Activated gamma-delta T cell treated with Interleukin-2 at 50 U/mL for 16 hours (primary cell): Measurements from ENCODE around the gene CHM.
"Not testable (repeated sequence)": the region's sequence is repeated elsewhere in the genome, so short reads cannot be mapped to it uniquely, and the experiment has no call there.

Source experiments
- DNase-seq: peaks from one replicate; pipeline ENCODE4 v3.0.0-alpha.2; 2020

The CHM gene

DNA sequence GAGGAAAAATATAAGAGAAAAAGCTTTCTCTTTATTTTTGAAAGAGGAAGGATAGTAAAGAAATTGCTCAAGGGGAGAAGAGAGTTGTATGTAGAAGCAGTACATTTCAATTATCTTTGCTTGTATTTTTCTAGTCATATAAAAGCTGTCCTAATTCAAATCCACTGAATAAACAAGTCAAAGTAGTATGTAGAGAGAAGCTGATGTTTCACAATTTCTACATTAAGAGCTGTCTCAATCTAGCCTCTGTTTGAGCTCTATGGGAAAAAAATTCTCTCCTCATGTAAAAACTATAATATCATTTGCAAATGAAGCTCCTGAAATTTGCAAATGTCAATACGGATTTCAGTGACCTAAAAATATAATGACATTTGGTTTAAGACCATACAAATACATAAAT, 52.6 kb downstream of the CHM start:
- DNase-seq = no peak

GRCh38 chrX:85994228-85994627, 53.1 kb downstream of the CHM start:
- DNase-seq = no peak

- DNase-seq = no peak
These were observed 53.7 kb downstream of the CHM start for GRCh38 chrX:85993539-85994197.

DNA sequence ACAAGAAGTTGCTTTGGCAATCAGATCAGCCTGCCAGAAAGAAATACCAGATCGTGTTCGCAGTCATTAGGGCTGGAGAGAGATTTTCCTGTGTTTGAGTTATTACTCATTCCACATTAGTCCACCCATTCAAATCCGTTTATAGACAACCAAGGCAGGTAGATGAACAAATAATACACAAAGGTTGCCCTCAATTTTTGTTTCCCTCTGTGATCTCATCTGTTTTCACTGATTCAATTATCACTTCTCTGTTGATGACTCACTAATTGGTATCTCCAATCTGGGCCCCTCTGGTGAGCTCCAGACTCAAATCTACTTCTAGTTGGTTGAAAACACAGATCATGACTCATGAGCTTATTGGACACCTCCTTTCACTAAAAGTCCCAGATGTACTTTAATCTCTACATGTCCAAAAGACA, 54.5 kb downstream of the CHM start:
- no peak for DNase-seq

DNA sequence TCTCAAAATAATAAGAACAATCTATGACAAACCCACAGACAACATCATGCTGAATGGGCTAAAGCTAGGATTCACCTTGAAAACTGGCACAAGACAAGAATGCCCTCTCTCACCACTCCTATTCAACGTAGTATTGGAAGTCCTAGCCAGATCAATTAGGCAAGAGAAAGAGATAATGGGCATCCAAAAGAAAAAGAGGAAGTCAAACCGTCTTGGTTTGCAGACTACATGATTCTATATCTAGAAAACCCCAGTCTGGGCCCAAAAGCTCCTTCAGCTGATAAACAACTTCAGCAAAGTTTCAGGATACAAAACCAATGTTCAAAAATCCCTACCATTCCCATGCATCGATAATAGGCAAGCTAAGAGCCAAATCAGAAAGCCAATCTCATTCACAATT, 59.0 kb downstream of the CHM start:
- no peak for DNase-seq

GRCh38 chrX:85980286-85980685, 67.1 kb downstream of the CHM start:
- DNase-seq = no peak

DNA sequence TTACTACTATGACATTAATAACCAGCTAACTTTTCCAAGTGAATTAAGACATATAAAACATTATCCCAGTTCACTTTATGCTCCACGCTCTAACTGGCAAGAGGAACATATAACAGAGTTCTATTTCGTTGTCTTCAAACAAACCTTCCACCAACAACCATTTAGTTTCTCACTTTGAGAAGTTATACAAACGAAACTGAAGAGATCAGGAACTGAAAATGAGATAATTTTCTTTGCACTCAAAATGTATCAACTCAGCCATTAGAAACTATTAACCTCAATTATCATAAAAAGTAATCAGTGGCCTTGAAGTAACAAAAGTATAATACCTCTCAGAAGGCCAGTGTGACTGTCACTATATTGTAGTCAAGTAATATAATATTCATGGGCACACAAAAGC, 70.1 kb downstream of the CHM start:
- DNase-seq = no peak

DNA sequence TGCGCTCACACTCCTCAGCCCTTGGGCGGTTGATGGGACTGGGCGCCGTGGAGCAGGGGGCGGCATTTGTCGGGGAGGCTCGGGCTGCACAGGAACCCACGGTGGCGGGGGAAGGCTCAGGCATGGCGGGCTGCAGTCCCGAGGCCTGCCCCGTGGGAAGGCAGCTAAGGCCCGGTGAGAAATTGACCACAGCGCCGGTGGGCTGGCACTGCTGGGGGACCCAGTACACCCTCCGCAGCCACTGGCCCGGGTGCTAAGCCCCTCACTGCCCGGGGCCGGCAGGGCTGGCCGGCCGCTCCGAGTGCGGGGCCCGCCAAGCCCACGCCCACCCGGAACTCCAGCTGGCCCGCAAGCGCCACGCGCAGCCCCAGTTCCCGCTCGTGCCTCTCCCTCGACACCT, 75.0 kb downstream of the CHM start:
- not testable (repeated sequence) for DNase-seq

GRCh38 chrX:85964744-85965143, 82.6 kb downstream of the CHM start:
- DNase-seq = no peak

DNA sequence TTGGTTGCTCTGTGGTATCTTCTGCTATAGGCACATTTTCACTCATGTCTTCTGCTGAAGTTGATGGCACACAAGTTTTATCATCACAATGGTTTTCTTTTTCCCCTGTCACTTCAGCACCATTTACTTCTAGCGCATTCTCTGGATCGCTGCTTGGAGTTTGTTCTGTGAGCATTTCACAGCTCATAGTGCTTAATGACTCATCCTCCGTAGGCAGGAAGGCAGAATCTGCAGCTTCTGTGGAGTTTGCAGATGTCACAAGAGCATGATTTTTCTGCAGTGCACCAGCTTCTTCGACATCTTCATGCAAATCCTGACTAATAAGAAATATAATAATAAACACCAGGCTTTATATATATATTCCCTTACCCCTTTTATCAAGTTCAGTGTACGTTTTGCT, 83.6 kb downstream of the CHM start:
- no peak for DNase-seq

DNA sequence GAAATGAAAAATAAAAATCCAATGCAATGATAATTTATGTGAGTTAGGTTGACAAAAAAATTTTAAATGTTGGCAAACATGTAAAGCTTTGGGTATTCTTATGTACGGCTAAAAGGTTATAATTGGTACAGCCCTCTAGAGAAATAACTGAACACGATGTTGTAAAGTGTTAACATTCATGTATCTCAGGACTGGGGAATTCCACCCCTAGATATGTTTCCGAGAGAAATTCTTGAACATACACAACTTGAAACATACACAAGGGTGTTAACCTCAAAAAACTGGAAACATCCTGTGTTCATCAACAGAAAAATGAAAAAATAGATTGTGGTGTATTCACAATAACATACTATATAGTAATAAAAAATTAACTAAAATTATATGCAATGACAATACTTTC, 91.8 kb downstream of the CHM start:
- no peak for DNase-seq

DNA sequence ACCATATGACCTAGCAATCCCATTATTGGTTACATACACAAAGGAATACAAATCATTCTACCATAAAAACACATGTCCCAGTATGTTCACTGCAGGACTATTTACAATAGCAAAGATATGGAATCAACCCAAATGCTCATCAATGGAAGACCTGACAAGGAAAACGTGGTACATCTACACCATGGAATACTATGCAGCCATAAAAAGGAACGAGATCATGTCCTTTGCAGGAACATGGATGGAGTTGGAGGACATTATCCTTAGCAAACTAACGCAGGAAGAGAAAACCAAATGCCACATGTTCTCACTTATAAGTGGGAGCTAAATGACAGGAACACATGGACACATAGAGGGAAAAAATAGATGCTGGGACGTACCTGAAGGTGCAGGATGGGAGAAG, 102.6 kb downstream of the CHM start:
- not testable (repeated sequence) for DNase-seq

GRCh38 chrX:85941275-85941674, 106.1 kb downstream of the CHM start:
- DNase-seq = no peak

- DNase-seq = not testable (repeated sequence)
These were observed 107.4 kb downstream of the CHM start for GRCh38 chrX:85939942-85940341.

DNA sequence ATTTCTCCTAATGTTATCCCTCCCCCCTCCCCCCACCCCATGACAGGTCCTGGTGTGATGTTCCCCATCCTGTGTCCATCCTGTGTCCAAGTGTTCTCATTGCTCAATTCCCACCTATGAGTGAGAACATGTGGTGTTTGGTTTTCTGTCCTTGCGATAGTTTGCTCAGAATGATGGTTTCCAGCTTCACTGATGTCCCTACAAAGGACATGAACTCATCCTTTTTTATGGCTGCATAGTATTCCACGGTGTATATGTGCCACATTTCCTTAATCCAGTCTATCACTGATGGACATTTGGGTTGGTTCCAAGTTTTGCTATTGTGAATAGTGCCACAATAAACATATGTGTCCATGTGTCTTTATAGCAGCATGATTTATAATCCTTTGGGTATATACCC, 113.0 kb downstream of the CHM start:
- DNase-seq = not testable (repeated sequence)

DNA sequence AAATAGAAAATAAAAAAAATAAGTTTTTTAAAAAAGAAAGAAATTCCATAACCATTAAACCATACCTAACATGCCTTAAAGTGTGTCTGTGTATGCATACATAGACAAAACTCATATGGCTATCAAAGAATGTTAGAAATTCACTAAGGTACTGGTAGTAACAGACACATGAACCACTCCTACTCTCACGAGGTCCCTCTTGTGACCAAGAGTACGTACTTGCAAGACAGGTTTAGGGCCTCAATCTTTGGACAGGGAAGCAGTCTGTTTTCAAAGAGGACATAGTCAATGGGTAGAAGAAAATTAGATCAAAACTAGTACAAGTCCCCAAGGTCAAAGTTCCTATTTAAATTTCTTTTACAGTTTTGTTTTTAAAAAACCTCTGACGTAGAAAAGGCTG, 117.3 kb downstream of the CHM start:
- no peak for DNase-seq

DNA sequence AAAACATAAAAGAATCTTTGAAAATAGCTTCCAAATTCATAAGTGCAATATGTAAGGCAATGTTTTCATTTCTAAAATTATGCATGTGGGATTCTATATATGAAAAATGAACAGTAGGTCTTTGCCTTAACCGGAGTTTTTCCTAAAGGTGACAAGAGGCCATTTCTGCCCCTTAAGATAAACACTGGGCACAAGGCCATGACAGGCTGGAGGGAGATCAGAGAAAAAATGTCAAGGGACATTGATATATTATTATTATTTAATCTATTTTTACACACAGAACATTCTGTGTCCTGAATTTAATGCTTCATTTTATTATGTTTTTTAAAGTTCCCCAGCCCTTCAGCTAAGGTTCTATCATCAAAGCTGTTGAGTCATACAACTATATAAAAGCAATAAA, 118.8 kb downstream of the CHM start:
- no peak for DNase-seq

DNA sequence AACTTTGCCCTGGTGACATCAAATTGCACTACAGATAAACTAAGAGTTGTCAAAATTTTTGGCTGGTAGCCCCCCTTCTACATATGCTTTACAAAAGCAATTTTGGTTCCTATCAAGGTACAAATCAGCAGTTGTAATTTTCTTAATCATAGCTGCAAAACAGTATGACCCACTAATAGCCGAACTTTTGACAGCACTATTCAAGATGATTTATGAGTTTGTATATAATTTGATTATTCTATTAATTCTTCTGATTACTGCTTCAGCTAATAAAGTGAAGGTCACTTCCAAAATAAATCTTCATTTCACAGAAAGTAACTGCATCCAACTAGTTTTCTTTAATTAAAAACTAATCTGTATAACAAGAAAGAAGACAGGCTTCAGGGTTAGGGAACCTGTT, 119.6 kb downstream of the CHM start:
- DNase-seq = no peak

DNA sequence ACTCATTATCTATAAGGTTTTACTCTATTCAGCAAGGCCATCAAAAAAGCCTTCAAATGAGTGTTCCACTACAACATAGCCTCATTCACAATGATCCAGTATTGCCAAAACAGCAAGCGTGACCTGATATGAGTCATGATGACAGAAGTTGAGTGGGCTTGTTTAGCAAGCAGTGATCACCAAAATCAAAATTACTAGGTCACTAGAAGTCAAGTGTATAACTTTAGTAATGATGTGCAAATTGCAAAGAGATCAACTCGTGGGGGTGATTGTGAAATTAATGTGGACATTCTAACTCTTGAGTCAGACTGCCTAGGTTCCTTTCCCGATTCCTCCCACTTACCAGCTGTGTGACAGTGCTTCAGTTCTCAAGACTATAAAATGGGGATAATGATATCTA, 124.5 kb downstream of the CHM start:
- no peak for DNase-seq

GRCh38 chrX:85916656-85917280, 130.6 kb downstream of the CHM start:
- DNase-seq = not testable (repeated sequence)

- DNase-seq = peak; percentile 3
These were observed 132.9 kb downstream of the CHM start for GRCh38 chrX:85914431-85914830.

DNA sequence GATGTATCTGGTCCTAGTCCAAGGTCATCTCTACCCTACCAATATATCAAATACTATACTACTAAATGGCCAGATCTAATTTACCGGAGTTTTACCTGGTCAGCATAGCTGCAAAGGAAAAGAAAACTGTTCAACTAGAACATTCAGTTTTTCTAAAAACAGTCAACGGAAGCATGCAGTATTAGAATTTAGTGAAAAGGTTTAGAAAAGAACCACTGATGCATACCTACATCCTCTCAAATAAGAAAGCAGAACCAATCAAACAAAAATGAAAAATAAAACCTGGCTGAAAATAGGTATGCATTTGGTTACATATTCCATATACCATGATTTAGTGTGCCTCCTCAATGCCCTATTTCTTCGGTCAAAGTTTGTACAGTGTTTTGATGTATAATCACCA, 140.0 kb downstream of the CHM start:
- no peak for DNase-seq

DNA sequence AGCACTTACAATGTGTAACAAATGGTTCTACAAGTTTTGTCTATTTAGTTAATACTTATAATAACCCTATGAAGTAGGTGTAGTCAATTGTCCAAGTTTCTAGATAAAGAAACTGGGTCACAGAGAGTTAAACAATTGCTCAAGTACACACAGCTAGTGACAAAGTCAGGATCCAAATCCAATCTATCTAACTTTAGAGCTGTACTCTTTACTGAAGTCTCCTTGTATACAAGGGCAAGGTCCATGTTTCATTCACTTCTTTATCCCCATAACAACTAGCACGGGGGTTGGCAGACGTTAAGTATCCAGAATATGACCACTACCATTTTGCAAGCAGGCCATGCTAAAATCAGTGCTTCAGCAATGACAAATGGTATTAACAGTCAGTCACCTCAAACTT, 141.0 kb downstream of the CHM start:
- no peak for DNase-seq

DNA sequence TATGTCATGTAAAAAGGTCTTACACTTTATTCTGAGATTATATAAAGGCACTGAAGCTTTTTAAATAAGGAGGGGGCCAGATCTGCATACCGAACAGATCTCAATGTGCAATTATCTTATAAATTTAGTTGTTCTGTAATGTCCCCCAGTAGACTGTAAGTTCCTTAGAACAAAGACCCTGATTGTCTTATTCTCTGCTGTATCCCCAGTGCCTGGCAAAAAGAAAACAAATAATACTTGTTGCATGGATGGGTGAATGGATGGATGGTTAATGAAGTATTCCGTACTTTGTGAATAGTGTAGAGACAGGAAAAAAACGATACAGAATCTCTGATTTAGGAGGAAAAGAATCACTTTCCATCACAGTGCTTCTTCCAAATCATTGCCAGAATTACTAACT, 141.5 kb downstream of the CHM start:
- no peak for DNase-seq
